Activated CD8-positive, alpha-beta memory T cell treated with anti-CD3 and anti-CD28 coated beads, Interleukin-2, amount 50 U/mL, for 4 hours (primary cell): ENCODE measurements around the gene AGMO.

ENCODE experiments used
- DNase-seq: peaks from one replicate; pipeline ENCODE4 v3.0.0-alpha.2; 2020

AGMO gene

DNA sequence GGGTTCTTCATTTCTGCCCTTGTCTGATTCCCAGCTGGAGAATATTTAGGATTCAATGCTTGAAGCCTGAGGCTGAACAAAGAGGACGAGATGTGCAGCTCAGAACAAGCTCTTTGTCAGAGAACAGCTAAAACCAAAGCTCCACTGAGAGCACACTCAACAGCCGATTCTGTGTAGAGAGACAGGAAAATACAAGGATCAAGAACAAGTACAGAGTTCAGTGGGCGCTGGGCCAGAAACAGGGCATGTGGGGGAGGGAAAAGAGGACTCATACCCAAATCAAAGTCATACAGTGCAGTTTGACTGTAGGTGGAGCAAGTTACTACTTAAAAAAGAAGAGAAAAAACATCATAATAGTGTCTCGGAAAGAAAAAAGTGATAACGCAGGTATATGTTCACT is at the start of gene AGMO:
AGMO (minus strand) TSS at position 181 of the 400 bp plus-strand sequence.
- DNase-seq = no peak

DNA sequence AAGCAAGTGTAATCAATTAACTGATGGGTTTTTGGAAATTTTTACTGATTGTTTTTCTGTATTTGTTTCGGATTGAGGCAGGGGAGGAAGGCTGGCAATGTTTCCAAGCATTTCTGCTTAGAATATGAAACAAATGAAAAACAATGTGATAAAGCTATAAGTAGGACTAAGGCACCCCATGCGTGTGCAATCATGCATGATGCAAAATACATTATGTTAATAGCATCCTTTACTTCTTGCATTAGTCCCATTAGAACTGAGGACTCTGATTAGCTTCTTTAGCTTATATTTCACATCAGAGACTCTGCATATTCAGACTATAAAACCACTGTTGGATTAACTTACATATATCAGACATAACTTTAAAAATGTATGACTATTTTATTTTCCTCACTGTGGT is 48.7 kb upstream of the AGMO start:
- DNase-seq = no peak

DNA sequence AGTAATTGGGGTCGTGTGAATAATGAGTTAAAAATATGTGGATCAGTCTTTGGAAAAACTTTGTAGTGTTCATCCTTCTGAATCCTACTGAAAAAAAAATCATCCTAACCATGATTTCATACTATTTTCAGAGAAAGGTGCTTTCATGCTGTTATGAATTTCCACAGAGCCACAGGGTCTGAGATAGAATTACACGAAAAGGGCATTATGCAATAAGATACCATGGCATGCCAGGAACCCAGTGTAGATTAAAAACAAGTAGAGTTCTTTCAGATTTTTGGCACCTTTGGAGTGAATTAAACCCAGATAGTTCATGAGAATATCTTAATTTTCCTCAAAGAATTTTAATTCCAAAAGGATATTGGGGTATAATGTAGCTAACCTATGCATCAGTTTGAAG is 47.5 kb upstream of the AGMO start:
- DNase-seq = no peak

DNA sequence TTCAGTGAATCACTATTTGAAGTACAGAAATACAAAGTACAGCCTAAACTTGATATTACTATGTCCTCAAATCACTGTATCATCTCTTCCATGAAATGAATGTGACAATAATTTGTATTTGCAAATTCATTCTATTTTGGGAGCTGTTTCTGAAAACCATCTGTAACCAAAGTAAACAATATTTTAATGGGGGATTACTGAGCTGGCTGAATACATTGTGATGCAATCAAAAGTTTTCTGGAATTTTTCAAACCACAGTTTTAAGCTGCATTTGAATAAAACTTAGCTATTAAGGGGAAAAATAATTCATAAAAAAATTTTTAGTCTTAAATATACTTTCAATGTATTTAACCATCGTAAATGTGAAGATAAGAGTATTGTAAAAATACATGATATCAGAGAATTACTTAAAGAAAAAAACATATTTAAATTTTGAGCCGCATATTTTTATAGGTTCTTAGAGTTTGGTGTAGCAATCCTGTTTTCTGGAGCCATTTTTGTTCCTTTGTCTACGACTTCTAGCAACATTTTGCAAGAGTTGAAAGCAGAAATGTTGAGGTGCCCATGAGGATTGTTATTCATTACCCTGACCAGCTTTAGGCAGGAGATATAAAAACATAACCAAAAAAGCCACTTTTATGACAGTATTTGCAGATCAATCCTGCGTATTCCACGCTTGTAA is 45.9 kb upstream of the AGMO start:
- no peak for DNase-seq

DNA sequence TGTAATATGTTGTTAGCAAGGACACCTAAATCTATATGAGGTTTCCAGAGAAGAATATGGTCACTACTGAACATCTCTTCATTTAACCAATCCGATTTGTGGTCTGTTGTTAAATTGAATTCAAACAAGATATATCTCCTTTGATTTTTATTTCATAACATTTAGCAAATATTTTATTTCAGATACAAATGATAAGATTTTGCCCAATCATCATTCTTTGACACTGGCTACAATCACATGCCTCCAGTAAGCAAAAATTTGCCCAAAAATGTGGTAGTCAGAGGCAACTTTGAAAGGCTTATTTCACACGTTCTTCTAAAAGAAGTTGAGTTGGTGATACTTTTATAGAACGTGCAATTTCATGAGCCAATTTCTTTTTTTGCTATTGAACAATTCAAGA is 44.7 kb upstream of the AGMO start:
- no peak for DNase-seq

DNA sequence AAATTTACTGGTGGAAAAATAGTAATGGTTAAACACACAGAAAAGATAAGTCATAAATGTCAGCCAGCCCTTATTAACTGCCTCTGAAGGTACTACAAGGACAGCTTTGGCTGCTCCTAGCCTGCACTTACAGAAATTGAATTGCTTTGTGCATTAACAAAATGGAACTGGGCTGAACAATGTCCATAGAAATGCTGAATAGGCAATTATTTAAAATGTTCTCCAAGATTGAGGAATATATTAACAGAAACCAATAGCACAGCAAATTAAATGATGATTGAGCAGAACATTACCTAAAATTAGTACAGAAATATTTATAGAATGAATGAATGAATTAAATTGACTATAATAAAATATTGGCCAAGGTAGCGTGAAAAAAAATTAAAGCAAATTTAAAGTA is 42.4 kb upstream of the AGMO start:
- DNase-seq = no peak

DNA sequence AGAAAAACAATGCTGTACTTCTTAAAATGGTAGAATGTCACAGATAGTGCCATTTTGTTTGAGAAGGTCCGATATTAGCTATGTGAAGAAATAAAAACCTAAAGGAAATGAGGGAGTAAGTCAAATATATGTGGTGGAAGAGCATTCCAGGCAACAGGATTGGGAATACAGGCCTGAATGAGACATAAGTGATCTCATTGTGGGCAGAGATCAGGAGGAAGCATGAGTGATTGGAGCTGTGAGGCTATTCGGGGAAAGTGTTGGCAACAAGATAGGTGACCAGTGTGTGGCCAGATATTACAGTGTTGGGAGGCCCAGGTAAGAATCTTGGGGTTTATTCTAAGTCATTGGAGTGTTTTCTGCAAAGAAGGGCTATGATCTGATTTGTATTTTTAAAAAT is 41.3 kb upstream of the AGMO start:
- no peak for DNase-seq

DNA sequence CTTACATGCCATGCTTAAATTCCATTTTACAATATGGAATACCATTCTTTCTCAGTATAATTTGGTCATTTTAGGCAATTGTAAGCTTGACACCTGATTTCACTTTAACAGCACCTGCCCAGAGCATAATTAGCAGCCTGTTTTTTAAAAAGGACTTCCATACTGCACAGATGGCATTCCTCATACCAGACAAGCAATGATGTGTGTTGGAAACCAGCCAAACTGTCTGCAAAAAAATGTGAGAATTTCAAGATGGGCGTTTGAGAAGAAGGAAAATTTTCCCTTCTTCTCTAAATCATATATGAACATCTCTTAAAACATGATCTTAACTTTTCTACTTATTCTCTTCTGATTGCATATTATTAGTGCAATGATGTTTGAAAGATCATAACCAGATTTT is 40.4 kb upstream of the AGMO start:
- DNase-seq = no peak

DNA sequence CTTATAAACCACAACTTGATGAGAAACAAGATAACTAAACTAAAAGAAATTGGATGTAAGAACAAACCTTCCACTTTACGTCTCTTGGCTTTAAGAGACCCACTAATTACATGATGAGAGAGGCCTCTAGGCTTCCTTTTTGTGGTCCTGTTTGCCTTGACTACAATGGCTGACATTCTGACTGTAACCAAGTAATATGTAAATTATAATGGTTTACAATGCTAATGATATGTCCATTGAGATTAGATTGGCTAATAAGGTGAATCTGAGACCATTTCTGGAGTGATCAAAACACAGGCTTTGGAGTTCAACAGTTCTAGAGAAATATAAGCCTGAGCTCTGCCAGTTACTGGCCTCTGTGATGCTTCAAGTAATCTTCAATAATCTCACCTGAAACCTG is 39.4 kb upstream of the AGMO start:
- no peak for DNase-seq

DNA sequence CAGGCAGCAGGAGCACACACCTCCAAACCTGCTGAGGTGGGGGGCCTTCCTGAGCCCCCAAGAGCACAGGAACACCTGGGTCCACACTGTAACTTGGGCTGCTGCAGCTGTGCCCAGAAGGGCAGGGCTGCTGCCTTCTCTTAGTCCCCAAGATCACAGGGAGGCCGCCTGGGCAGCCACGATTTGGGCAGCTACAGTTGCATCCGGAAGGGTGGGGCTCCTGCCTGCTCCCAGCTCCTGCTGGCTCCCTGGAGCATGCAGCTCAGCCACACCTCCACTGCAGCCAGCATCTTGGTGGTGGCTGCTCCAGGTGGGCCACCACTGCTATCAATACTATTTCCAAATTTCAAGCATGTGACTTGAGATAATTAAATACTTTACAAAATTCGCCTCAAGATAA is 38.5 kb upstream of the AGMO start:
- DNase-seq = no peak

DNA sequence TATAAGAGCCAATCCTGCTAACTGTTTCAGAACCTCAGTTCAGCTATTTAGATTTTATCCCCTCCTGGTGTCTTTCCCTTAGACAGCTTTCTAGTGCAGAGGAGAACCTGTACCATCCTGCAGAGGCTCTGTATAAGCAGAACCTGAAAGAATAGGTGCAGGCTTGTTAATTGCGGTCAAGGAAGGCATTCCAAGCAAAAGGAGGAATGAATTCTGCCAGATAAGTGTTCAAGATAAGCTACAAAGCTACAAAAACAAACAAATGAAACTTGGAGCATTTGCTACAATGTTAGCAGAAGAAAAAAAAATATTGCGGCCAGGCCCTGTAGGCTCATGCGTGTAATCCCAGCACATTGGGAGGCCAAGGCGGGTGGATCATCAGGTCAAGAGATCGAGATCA is 32.6 kb upstream of the AGMO start:
- no peak for DNase-seq

DNA sequence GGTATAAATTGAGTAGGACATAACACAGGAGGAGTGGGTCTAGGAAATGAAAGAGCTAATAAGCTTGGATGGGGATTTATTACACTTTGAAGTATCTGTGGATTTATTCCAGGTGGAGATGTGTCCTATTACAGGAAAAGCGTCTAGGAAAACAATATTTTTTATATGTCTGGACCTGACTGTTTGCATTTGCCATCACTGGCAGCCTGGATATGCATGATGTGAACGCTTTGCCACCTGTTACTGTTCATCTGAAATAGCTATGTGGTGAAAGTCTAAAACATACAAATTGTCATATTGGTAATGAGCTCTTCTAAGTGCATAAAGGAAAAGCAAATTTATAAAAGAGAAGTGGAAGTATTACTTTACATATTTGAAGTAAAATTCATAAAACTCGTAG is 31.6 kb upstream of the AGMO start:
- DNase-seq = no peak

DNA sequence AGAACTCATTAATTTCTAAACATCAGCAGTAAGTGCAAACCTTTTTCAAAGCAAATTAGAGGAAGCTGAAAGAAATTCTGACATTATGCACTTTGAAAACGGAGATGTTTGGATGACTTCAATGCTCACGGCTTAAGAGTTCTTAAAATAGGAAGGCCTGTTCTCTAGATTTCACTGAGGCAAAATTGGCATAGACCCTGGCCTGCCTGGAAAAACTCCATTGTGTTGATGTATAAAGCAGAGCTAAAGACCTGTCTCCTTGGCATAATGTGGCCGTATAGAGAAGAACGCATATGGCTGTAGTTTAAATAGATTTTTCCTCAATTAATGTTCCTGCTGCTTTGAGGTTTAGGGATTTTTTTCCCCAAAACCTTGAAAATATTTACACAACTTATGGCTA is 24.5 kb upstream of the AGMO start:
- no peak for DNase-seq

DNA sequence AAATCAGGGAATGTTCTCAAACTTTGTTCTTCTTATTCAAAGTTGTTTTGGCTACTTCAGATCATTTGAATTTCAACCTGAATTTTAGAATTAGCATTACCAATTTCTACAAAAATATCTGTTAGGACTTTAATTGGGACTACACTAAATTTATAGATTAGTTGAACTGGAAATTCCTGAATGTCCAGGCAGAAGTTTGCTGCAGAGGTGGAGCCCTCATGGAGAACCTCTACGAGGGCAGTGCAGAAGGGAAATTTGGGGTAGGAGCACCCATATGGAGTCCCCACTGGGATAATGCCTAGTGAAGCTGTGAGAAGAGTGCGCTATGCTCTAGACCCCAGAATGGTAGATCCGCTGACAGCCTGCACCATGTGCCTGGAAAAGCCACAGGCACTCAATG is 22.8 kb upstream of the AGMO start:
- no peak for DNase-seq

DNA sequence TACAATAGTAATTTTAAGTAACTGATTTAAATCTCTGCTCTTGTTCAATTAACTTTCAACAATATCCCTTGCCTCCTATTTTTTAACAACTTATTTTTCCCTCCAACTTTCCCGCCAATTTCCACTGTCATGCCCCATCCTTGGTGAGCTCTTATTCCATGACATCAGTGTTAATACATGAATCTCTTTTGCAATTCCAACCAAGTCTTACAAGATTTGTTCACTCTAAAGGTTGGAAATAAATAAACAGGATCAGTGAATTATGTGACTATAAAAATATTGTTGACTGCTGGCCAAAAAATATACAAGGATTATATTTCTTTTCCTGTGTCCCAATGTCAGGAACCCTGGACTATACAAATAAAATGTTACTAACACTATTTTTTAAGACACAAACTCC is 21.0 kb upstream of the AGMO start:
- no peak for DNase-seq

DNA sequence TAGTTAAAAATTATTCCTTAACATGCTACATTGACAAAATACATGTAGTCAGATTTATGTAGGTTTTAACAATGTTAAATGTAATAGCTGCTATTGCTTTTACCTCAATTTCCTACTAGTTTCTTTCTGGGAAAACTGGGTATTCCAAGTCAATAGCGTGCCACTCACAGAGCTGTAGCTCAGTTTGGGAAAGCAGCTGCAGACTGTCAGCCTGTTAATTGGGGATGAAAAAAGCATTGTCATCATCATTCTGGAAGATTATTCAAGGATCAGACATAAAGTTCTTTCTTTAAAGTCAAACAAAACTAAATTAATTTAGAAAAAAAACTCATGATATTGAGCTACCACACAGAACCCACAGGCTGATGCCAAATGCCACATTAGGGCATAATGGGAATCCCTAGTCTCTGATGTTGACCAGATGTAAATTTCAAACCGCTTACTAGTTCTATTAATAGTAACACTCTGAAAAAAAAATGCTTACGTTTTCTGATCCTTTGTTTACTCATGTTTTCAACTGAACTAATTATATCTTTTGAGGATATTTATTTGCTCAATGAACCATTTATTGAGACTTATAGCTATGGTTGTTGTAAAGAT is 19.6 kb upstream of the AGMO start:
- no peak for DNase-seq

DNA sequence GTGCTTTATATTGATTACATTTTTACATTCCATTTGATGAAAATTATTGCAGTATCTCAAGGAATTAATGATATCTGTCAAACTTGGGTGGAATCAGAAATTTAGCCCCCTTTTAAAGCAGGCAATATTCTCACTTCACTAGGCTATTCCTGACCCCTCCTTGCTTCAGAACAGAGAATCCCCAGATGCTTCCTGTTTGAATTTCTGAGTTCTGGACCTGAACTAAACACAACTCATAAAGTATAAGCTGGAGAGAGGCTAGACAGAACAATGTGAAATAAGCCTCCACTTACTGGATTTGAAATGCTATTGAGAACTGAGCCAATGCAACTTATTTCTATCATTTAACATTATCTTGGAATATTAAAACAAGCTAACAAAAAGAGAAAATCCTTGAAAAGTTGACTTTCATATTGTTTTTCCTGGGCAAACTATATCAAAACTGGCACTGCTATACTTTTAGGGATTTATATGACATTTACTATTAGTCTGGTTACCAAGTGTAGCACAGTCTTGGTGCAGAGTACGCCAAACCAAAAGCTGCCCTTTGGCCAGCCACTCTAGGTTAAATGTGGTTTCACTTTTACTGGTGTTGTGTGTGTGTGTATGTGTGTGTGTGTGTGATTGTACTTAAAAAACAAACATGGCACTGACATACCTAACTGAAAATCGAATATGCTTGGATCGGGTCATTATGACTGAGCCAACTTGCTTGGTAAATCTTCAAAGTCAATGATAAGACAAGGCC is 19.0 kb upstream of the AGMO start:
- no peak for DNase-seq

DNA sequence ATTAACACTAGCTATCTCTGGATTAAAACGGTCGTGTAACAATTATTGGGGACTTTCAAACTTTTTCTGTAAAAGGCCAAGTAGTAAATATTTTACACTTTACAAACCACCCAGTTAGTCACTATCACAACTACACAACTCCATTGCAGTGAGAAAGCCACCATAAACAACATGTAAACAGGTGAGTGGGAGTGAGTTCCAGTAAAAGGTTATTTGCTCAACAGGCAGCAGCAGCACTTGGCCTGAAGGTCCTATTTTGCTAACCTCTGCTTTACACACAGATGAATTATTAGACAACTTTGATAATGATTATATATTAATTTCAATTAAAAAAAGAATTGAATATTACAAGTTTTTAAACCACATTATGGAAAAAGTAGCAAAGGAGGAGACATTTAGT is 15.8 kb upstream of the AGMO start:
- no peak for DNase-seq

DNA sequence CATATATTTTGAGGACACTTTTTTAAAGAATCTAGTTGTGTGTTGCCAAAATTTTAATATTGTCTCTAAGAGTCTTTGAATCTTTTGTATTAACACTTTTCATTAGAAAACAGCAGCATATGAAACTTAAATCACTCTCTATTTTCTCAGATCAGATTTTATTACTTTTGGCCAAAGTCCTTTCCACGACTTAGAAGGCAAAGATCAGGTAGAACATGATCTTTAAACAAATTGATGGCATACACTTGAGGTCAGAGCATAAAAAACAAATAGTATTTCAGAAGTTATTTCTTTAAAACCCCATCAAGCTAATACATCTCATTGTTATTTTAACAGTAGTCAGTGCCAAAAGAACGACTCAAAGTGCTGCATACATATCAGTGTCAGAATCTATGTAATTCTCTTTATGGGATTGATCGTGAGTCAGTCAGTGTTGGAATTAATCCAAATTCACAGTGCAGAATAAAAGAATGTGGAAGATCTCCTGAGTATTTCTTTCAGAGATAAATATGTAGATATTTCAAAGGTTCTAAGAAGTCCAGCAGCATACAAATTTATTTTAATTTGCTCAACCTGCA is 9.6 kb upstream of the AGMO start:
- no peak for DNase-seq

DNA sequence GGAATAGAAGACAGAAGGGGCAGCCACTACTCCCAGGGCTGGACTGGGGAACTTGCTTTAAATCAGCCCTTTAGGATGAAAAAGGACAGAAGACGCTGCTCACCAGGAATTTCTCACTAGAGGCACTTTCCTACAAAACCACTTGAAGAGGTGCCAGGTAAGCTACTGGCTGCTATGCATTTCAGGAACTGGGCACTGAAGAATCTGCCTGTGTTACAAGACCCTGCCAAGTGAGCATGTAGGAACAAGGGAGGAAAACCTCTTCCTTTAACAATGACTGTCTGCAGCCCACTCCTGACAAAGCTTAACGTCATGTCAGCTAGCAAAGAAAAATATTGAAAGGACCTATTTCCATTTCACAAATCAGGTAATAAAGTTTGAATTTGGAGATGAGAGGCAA is 5.8 kb upstream of the AGMO start:
- no peak for DNase-seq

DNA sequence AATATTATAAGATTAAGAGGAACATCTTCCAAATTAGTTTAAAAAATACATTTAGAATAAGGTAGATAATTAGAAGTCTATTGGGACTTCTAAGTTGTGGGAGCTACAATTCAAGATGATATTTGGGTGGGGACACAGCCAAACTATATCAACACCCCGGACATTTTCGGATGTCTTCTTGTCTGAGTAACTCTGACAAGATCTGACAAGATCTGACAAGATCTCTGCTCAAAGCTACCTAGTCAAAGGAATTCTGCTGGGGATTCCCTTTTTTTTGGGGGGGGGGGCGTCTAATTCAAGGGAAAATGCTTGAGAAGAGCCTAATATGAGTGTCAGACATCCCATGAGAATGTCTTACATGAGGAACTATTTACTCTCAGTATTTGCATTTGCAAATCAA is 5.2 kb upstream of the AGMO start:
- DNase-seq = no peak

DNA sequence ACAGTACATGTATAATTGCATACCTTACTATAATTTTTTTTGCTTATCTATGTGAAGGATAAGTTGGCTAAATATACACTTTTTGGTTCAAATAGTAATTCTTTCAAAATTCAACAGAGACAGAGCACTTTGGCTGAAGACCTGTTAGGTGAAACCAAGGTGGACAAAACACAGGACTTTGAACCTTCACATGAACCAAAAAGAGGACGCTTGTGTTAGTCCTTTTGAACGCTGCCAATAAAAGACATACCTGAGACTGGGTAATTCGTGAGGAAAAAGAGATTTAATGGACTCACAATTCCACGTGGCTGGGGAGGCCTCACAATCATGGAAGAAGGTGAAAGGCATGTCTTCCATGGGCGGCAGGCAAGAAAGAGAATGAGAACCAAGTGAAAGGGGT is 4.7 kb upstream of the AGMO start:
- DNase-seq = no peak

DNA sequence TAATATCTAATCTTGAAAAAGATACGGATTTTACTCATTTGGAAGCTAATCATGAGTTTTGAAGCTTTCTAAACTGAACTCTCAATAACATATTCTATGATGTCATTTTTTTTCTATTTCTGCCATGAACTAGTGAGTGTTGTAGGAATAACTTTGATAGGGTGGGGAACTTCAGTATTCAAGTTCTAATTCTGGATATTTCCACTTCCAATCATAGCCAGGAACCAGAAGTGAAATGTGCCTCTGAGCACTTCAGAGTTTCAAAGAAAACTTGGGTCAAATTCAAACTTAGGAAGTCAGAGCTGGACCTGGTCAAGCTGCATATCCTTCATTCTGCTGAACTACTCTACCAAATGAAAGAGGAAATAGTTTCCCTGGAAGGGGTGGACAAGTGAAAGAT is 847 bp downstream of the AGMO start:
- DNase-seq = no peak

DNA sequence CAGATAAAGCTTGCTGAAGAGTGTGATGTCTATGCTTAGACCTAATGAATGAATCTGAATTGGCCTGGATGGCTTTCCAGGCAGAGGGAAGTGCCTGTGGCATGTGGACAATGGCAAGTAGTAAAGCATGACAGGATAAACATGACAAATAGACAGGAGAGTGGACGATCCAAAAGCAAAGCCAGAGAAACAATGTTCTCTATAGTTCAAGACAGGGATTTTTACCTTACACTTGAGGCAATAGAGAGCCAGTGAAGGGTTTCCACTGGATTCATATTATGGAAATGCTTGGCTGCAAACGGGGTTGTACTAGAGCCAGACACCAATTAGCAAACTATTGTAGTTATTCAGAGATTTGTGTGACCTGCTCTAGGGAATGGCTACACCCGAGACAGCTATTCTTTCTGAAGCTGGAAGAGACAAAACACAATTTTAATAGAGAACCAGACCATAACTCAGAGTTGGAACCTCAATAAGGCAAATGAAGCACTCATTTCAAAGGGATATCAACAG is 2.3 kb downstream of the AGMO start:
- no peak for DNase-seq
